Gastrocnemius medialis (tissue), 4 donors: ENCODE data around the gene DNAJC8.

Experiments
- CTCF ChIP-seq, 5 experiments: fragments of 450-650 bp in 3 of 5; fragments of 200-600 bp in 2 of 5; sonication (generic) in 2 of 5; IDR thresholded peaks in 4 of 5; conservative IDR thresholded peaks in 1 of 5; 1 replicate in 4 of 5; 2 replicates in 1 of 5; pipeline ENCODE4 v1.5.1; 2016 to 2019; ENCODE audit warnings: antibody characterized with exemption in 5 of 5, mild to moderate bottlenecking in 3 of 5, moderate library complexity in 3 of 5
- POLR2A ChIP-seq, 2 donors: fragments of 450-650 bp; IDR thresholded peaks; one replicate each; pipeline ENCODE4 v1.6.1; 2017; ENCODE audit warnings: antibody characterized with exemption in 2 of 2, mild to moderate bottlenecking in 2 of 2, moderate library complexity in 2 of 2

- TF ChIP-seq CTCF (IDR thresholded peaks at IDR 0.05 in 4 of 5, conservative IDR thresholded peaks at IDR 0.05 in 1 of 5): no peak
- TF ChIP-seq POLR2A (IDR thresholded peaks at IDR 0.05): no peak
Measured at GRCh38 chr1:28257736-28258135, 24.9 kb upstream of the DNAJC8 start.
